ENCODE data around the gene TIGD3.

GRCh38 chr11:65307298-65308229, 47.0 kb upstream of the TIGD3 start:
- no peak for TF ChIP-seq CTCF (IDR thresholded peaks at IDR 0.05; ENCODE audit: low read length)
- no peak for TF ChIP-seq EZH2 (optimal IDR thresholded peaks at IDR 0.05; ENCODE audit: low read depth, low read length)
- TF ChIP-seq EZH2phosphoT487 (IDR thresholded peaks at IDR 0.05; ENCODE audit: low read length): no peak

Measured in MM.1S (cell line).